GM18867 (cell line): Measurements from ENCODE around the gene DNAL4.

Experiments
- ATAC-seq: cut with Tn5 transposase; IDR thresholded peaks from one replicate; pipeline ENCODE4 v1.9.1; 2021; ENCODE audit warnings: mild to moderate bottlenecking, moderate library complexity; ENCODE audit not compliant: unreplicated experiment

The DNAL4 gene

DNA sequence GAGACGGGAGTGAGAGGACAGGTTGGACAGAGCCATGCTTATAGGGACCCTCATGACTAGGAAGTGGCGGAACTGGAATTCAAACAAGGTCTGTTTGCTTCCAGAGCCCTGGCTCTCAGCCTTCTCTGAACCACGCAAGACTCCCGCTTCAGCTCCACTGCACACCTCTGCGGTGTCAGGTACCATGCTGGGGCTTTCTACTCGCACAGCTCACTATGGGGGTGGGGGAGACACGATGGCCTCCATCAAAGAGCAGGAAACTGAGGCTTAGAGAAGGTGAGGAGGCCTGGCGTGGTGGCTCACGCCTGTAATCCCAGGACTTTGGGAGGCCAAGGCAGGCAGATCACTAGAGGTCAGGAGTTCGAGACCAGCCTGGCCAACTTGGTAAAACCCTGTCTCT, 52.4 kb downstream of the DNAL4 start:
- no peak for ATAC-seq

- ATAC-seq = no peak
These were observed 52.8 kb downstream of the DNAL4 start for GRCh38 chr22:38741166-38741565.

DNA sequence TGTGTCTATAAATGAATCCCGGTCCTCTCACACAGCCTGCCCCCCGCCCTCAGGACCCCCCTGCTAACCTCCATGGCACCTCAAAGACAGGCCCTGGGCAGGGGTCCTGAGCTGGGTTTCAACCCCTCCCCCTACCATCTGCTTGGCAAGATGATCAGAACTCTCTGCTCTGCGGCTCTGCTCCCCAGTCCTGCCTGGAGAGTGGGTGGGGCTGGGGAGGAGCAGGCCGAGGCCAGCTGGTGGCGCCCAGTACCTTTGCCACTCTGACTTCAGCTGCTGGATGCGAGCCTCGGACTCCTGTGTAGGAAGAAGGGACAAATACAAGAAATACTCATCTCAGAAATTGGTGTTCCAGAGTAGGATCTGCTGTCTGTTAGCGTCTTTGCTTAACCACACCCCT, 53.2 kb downstream of the DNAL4 start:
- ATAC-seq = no peak

DNA sequence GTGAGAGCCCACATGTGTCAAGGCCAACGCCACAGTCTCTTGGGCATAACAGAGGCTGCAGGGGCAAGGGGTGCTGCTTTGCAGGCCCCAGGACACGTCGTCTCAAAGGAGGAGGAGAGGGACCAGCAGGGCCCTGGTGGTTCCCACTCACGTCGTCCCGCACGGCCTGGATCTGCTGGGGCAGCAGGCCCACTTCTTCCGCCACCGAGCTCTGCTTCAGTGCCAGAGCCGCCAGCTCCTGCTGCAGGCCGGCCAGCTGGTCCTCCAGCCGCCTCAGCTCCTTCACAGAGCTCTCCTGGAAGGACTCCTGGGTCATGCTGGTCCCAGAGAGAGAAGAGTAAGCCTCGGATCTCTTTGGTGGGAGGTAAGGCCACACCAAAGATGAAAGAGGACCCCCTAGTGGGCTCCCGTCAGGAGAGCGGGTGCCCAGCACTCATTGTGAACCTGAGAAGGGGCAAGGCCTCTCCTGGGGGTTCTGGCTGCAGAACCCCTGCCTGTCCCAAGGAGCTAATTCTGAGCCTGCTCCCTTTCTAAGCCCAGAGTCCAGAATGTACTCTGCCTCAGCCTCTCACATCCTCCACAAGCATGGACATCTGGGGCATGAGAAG, 53.7 kb downstream of the DNAL4 start:
- ATAC-seq = no peak

GRCh38 chr22:38739300-38740055, 54.5 kb downstream of the DNAL4 start:
- no peak for ATAC-seq

DNA sequence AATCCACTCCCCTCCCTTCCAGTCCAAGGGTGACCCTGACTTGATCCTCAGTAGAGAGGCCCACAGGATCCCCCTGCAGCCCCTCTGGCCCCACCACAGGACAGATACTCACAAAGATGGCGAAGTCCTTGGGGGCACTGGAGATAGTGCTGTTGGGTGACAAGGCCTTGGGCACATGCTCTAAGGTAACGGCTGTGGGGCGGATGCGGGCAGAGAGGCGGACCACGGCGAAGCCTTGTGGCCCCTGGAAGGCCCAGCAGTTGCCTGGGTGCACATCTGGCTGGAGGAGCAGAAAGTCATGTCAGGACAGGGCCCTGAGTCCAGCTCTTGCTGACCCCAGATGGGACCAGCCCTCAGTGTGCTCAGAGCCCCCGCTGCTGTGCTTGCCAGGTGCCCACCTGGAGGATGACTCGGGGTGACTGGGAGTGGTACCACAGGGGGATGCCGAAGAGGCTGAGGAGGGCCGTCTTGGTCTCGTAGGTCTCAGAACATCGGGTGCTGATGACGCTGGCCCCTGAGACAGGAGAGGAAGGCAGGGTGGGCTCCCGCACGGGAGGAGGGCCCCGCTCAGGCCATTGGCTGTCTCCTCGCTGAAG, 55.4 kb downstream of the DNAL4 start:
- ATAC-seq = no peak

DNA sequence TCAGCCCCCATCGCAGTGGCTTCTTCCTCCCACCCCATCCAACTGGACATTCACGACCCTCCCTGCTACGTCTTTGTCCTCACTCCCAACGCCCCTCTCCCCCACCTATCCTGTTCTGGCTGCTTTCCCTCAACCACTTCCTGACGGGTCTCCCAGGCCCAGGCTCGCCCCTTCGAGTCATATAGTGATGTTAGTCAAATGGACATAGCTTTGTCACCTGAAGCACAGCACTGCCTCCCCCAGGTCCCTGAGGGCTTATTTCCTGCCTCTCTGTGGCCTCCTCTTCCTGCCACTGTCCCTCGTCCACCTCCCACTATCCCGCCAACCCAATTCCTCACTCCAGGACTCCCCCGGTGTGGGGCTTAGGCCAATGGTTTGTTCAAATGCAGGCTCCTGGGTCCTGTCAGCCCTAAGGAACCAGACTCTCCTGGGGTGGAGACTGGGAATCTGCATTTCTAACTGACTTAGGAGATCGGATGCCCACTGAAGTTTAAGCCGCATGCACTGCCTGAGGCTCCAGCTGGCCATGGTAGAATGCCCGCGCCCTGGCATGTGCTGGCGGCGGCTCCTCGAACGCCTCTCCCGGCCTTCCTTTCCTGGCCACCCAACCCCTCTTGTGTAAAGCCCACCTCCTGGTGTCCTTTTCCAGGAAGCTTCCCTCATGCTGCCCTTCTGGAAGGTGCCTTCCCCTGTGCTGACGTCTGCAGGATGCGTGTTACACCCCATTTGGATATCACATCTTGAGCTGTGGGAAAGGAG, 56.5 kb downstream of the DNAL4 start:
- no peak for ATAC-seq

- ATAC-seq = no peak
These were observed 57.7 kb downstream of the DNAL4 start for GRCh38 chr22:38736257-38736570.

DNA sequence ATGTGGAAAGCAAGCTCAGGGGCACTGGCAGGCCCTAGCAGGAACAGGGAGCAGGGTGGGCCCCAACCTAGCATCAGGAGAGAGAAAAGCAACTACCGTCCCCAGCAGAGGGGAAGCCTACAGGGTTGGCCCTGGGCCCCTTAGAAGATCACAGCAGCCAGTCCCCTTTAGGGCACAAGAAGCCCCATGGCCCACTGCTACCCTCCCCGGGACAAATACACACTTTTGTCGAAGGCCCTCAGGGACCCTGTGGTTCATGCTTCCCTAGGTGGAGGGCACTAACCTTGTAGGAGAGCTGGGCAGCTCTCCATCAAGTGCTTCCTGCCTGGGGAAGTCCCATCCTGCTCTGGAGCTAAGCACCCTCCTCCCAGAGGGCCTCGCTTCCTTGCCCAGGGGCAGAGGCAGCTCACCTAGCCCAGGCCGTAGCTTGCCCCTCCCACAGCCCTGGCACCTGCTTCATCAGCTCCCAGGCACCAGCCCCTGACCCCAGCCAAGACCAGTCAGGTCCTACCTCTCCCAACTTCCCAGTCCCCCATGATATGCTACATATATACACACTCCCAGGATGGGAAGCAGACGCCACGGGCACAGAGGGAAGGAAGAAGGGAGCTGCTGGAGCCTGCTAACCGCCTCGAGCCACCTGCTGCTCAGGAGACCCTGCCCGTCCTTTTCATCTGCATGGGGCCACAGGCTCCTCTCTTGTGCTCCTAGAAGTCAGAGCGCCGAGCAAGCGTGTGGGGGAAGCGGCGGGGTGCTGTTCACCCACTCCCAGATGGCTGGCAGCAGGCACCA, 58.3 kb downstream of the DNAL4 start:
- ATAC-seq = no peak

GRCh38 chr22:38735126-38735464, 58.8 kb downstream of the DNAL4 start:
- ATAC-seq = no peak

GRCh38 chr22:38734421-38735100, 59.4 kb downstream of the DNAL4 start:
- ATAC-seq = no peak

DNA sequence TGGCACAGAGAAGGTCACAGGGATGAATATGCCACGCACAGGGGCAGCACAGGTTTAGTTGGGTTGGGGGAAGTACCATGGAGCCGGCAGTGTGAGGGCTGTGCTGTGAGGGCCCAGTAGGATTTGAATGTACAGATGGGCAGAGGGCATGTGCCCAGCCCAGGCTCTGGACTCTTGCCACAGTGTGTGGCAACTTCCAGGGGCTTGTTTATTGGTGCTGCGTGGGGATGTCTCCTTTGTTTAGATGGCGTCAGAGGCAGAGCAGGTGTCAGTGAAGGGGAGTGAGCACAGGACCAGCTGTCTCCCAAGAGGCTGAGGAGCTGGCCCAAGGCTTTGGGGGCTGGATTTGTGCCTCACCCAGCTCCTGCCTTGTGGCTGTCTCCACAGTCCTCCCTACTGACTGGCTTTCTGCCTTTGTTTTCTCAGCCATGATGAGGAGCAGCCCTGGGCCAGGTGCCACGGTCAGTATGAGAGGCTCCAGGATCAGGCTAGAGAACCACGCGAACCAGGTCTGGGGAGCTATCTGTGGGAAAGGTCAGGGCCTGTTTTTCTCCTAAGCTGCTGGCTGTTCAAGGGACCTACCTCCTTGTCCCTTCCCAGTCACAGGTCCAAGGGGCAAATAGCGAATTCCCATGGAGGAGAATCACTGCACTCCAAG, 60.1 kb downstream of the DNAL4 start:
- ATAC-seq = no peak

- no peak for ATAC-seq
These were observed 60.6 kb downstream of the DNAL4 start for GRCh38 chr22:38733329-38733723.

DNA sequence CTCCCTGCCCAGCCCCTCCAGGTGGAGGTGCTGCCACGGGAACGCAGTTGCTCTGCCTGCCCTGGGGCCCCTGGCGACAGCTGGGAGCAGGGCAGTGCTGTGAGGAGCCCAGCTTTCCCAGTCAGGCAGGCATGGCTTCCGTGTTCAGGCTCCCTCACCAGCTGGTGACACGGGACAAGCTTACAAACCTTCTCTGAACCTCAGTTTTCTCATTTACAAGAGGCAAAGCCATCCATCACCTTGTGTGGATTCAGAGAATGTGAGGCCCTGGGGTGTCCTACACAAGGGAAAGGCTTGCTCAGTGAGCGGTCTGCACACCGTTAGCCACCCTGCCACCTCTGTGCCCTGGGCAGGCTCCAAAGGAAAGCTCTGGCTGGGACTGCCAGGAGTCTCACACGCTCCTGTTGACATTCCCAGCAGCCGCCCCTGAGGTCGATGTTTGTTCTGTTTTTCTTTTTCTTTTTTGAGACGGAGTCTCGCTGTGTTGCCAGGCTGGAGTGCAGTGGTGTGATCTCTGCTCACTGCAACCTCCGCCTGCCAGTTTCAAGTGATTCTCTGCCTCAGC, 61.6 kb downstream of the DNAL4 start:
- no peak for ATAC-seq

DNA sequence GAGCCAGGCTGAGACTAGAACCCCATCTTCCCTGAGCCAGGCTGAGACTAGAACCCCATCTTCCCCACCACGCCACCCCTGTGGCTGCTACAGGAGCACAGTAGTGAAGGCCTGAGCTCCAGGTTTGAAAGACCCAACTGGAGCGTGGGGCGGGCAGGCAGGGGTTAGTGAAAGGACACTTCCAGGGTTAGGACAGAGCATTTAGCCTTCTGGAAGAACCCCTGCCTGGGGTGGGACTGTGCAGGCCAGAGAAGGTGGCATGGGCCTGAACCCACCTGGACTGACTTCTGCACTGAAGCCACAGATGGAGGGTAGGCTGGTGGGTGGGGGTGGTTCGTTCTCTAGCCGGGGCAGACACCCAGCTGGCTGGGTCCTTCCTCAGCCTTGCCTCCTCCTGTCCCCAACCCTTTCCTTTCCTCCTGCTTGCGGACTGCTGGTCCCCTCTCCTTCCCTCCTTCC, 62.2 kb downstream of the DNAL4 start:
- ATAC-seq = no peak

DNA sequence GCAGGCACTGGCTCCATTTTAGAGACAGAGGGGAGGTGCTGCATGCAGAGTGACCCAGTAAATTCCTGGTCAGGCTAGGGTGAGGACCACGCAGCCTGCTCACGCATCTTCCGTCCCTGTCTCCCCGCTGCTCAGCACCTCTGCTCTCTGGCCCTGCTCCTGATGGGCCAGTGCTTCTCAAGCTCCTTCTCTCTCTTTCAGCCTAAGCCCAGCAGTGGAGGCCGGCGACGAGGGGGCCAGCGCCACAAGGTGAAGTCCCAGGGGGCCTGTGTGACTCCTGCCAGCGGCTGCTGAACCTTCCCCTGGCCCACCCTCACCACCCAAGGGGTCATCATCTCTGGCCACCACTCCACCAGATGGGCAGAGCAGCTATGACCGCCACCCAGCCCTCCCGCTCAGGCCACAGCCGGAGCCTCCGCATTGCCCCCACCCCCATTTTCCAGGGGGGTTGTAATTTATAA, 63.5 kb downstream of the DNAL4 start:
- no peak for ATAC-seq

GRCh38 chr22:38729946-38730345, 64.0 kb downstream of the DNAL4 start:
- ATAC-seq = no peak

GRCh38 chr22:38728871-38729796, 64.8 kb downstream of the DNAL4 start:
- no peak for ATAC-seq
